A673 (cell line): Measurements from ENCODE around the gene TRIM38. TPM values are rescaled to one million over a fixed set of nuclear protein-coding genes. Genes with fewer than 3 reads are reported as not detected.
"Not testable (repeated sequence)": the region's sequence is repeated elsewhere in the genome, so short reads cannot be mapped to it uniquely, and the experiment has no call there.

Experiments
- BruUV-seq: library from RNA; stranded (reverse); fragments of 400-500 nt; replicated peaks from 2 replicates; lab custom pipeline; 2021; lab: Mats Ljungman, UMichigan
- CTCF ChIA-PET: fragments of 300-600 bp; sonication (Branson Sonifier 250); formaldehyde crosslinking; loops from one replicate; lab custom pipeline; 2022; ENCODE audit warnings: antibody characterized with exemption; lab: Charles Lee
- POLR2A ChIA-PET: fragments of 300-600 bp; sonication (Branson Sonifier 250); formaldehyde crosslinking; loops from one replicate; lab custom pipeline; 2022; ENCODE audit warnings: antibody characterized with exemption; ENCODE audit not compliant: low non-redundant PET; lab: Charles Lee
- DNase-seq: peaks from one replicate; pipeline ENCODE4 v3.0.0-alpha.2; 2015; ENCODE audit warnings: low spot score
- H3K27ac ChIP-seq: fragments of 200-600 bp; sonication (generic); 2 replicates; pipeline ENCODE4 v1.5.1; 2016; ENCODE audit warnings: mixed run types, low read depth, mild to moderate bottlenecking, mixed read lengths, antibody characterized with exemption, low read length; ENCODE audit not compliant: poor library complexity, severe bottlenecking
- H3K27me3 ChIP-seq: fragments of 200-600 bp; sonication (generic); replicated peaks from 2 replicates; pipeline ENCODE4 v1.6.1; 2017; ENCODE audit warnings: mixed run types, low read depth, mild to moderate bottlenecking, mixed read lengths, antibody characterized with exemption, low read length; ENCODE audit not compliant: insufficient read depth, poor library complexity
- H3K36me3 ChIP-seq: fragments of 200-600 bp; sonication (generic); 2 replicates; pipeline ENCODE4 v1.6.1; 2016; ENCODE audit warnings: mixed run types, mild to moderate bottlenecking, mixed read lengths, antibody characterized with exemption, low read length; ENCODE audit not compliant: insufficient read depth, poor library complexity, severe bottlenecking
- H3K4me1 ChIP-seq: fragments of 200-600 bp; sonication (generic); 2 replicates; pipeline ENCODE4 v1.6.1; 2017; ENCODE audit warnings: mixed run types, mild to moderate bottlenecking, mixed read lengths, antibody characterized with exemption, low read length; ENCODE audit not compliant: insufficient read depth, poor library complexity, severe bottlenecking
- H3K4me3 ChIP-seq: fragments of 200-600 bp; sonication (generic); 2 replicates; pipeline ENCODE4 v1.5.1; 2016; ENCODE audit warnings: low read depth, mixed run types, mild to moderate bottlenecking, mixed read lengths, low read length; ENCODE audit not compliant: poor library complexity, severe bottlenecking
- H3K9me3 ChIP-seq: fragments of 200-600 bp; sonication (generic); 2 replicates; pipeline ENCODE4 v1.6.1; 2016; ENCODE audit warnings: mixed run types, low read depth, mild to moderate bottlenecking, mixed read lengths, antibody characterized with exemption, low read length; ENCODE audit not compliant: poor library complexity, severe bottlenecking
- EZH2 ChIP-seq: fragments of 200-600 bp; sonication (generic); IDR thresholded peaks from 2 replicates; pipeline ENCODE4 v1.6.1; 2017; ENCODE audit warnings: borderline replicate concordance, low read depth, mild to moderate bottlenecking, mixed read lengths, antibody characterized with exemption, low read length; ENCODE audit not compliant: poor library complexity, severe bottlenecking
- intact Hi-C: fragments of 100-400 bp; cut with micrococcal nuclease; formaldehyde crosslinking; loops from one replicate; pipeline ENCODE4 v1.10.0; 2022; ENCODE audit not compliant: unreplicated experiment
- total RNA-seq: library from RNA; stranded (reverse); gene quantifications from 2 replicates; pipeline ENCODE4 v1.2.3, GENCODE V29; 2021
- TF ChIP-seq, protein P1 (sequence below): fragments of 300-800, 200-600 bp; sonication (generic); conservative IDR thresholded peaks from 2 replicates; pipeline ENCODE4 v1.5.1; 2017; ENCODE audit warnings: low read depth, mild to moderate bottlenecking, antibody characterized with exemption, low read length, moderate library complexity, mixed read lengths

TRIM38 gene
- total RNA-seq, 1 experiment from 2014 or later, result 9.7 TPM

DNA sequence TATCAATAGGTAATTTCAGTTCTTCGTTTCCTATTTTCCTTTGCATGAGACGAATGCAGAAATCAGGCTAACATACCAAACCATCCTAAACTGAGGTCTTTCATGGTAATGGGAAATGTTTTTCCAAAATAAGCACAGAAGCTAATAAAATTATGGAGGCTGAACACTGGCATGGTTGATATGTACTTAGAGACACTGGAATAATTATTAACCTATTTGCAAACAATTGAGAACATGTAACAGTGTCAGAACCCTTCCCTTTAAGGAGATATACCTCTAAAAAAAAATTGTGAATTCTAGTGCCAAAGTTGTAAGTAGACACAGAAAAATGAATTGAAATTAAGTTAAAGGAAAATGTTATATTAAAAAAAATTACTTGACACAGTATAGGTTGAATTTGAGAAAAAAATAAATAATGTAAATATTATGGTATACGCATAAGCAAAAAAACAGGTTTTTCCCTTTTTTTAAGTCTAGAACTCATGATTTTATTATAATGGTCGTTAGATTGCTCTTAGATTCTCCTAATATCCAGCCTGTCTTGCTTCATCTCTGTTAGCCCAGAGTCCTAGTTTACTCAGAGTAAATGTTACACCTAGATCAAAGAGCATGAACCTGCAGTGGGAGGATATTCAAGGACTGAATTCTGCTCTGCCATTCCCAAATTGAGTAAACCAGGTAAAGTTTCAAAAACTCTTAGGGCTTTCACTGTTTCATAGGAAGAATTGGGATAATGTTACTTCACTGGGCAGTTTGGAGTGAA, 33.9 kb upstream of the TRIM38 start:
- no peaks in the 10 kb centered on the region for H3K27me3 ChIP-seq
- H3K4me3 ChIP-seq, result no peak overlapping the region
- intact Hi-C loops, result no loop called here
- no peak overlapping the region for H3K27ac ChIP-seq
- ChIA-PET CTCF (no interaction called here), POLR2A (no interaction called here)
- DNase-seq, result no peak
- no peaks in the 10 kb centered on the region for H3K9me3 ChIP-seq
- no TSS peak for BruUV-seq
- H3K36me3 ChIP-seq, result no peaks in the 10 kb centered on the region
- no peaks in the 10 kb centered on the region for H3K4me1 ChIP-seq
- TF ChIP-seq EZH2, result no peak
- TF ChIP-seq, protein P1, sequence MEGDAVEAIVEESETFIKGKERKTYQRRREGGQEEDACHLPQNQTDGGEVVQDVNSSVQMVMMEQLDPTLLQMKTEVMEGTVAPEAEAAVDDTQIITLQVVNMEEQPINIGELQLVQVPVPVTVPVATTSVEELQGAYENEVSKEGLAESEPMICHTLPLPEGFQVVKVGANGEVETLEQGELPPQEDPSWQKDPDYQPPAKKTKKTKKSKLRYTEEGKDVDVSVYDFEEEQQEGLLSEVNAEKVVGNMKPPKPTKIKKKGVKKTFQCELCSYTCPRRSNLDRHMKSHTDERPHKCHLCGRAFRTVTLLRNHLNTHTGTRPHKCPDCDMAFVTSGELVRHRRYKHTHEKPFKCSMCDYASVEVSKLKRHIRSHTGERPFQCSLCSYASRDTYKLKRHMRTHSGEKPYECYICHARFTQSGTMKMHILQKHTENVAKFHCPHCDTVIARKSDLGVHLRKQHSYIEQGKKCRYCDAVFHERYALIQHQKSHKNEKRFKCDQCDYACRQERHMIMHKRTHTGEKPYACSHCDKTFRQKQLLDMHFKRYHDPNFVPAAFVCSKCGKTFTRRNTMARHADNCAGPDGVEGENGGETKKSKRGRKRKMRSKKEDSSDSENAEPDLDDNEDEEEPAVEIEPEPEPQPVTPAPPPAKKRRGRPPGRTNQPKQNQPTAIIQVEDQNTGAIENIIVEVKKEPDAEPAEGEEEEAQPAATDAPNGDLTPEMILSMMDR, result no peak

DNA sequence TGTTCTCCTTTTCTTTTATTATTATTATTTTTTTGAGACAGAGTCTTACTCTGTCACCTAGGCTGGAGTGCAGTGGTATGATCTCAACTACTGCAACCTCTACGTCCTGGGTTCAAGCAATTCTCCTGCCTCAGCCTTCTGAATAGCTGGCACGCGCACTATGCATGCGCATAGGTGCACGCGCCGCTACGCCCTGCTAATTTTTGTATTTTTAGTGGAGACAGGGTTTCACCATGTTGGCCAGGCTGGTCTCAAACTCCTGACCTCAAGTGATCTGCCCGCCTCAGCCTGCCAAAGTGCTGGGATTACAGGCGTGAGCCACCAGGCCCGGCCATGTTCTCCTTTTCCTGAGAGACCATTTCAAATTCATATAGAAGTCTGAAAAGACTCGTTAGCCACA, 32.8 kb upstream of the TRIM38 start:
- intact Hi-C loops, H3K27me3 ChIP-seq, CTCF ChIA-PET, H3K4me1 ChIP-seq, H3K27ac ChIP-seq, BruUV-seq, H3K4me3 ChIP-seq, H3K36me3 ChIP-seq, POLR2A ChIA-PET, H3K9me3 ChIP-seq, DNase-seq: not testable (repeated sequence)

DNA sequence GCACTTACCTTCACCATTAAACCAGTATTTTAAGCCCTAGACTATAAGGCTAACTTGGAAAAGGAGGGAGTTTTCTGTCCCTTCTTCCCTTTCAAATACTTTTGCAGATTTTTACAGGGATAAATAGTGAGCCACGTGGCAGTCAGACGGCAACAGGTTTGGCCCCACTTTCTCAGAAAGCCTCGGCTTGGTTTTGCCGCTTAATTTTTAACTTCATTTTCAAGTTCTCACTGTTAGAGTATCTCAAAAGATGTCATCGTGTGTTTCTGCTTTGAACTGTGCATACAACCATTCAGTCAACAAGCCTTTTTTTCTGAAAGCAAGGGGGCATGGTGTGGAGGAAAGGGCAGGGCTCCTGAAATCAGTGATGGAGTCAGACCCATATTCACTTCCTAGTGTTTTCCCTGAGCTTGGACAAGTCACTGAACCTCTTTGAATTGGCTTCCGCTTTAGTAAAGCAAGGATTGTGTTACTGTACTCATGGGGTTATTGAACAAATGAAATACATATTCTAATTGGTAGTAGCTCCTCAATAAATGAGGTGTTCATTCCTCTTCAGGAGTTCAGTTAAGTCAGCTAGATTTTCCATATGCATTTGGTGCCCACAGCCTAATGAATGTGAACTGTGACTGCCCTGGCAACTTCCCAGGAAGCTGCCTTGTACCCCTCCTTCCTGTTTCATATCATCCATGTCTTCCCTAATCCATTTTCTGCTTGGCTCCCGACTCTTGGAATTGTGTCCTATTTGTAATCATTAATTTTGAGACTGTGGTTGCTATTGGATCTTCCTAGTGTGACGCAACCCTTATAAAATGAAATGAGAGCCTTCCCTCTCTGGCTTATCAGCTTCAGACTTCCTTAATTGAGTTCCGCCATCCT, 31.8 kb upstream of the TRIM38 start, which contains the start of gene SLC17A2:
Gene SLC17A2 (minus strand): TSS at position 160 of the 879 bp plus-strand sequence. CDS start 4,895 bp downstream, outside the sequence.
- no peaks in the 10 kb centered on the region for H3K4me1 ChIP-seq
- BruUV-seq, result no TSS peak
- no peaks in the 10 kb centered on the region for H3K9me3 ChIP-seq
- DNase-seq, result no peak
- CTCF ChIA-PET, result no interaction called here
- no peak within 1 kb of the TSS for H3K4me3 ChIP-seq
- TF ChIP-seq, protein P1, result no peak
- TF ChIP-seq EZH2, result no peak
- intact Hi-C loops, result no loop called here
- no peak within 1 kb of the TSS for H3K27ac ChIP-seq
- POLR2A ChIA-PET, result no interaction called here
- H3K36me3 ChIP-seq, result no peaks in the 10 kb centered on the region
- no peaks in the 10 kb centered on the region for H3K27me3 ChIP-seq
